OCI-LY1 (cell line): ENCODE measurements around the gene TVP23A.
A peak's percentile ranks its signal among the peaks of the same experiment; 100 is the strongest.

Experiments used
- H2AFZ ChIP-seq: fragments of 200-600 bp; sonication (generic), shearing (Covaris generic); 2 replicates; pipeline ENCODE4 v1.6.0; 2014; ENCODE audit warnings: antibody characterized with exemption, mild to moderate bottlenecking, low read length
- H3F3A ChIP-seq: fragments of 200-600 bp; sonication (generic), shearing (Covaris generic); 2 replicates; pipeline ENCODE4 v1.6.0; 2014; ENCODE audit warnings: mild to moderate bottlenecking, antibody characterized with exemption, low read length, moderate library complexity; ENCODE audit not compliant: insufficient read depth
- H3K27ac ChIP-seq: fragments of 200-600 bp; sonication (generic); 2 replicates; pipeline ENCODE4 v1.5.1; 2014; ENCODE audit warnings: low read length, mixed run types, mild to moderate bottlenecking, low read depth; ENCODE audit not compliant: poor library complexity, severe bottlenecking
- H3K27me3 ChIP-seq: fragments of 200-600 bp; sonication (generic); 2 replicates; pipeline ENCODE4 v1.6.0; 2014; ENCODE audit warnings: antibody characterized with exemption, mild to moderate bottlenecking, low read length, moderate library complexity; ENCODE audit not compliant: insufficient read depth
- H3K36me3 ChIP-seq: fragments of 200-600 bp; sonication (generic); 2 replicates; pipeline ENCODE4 v1.6.1; 2014; ENCODE audit warnings: mild to moderate bottlenecking, antibody characterized with exemption, low read length, moderate library complexity, mixed read lengths; ENCODE audit not compliant: insufficient read depth
- H3K4me1 ChIP-seq: fragments of 200-600 bp; sonication (generic); 2 replicates; pipeline ENCODE4 v1.5.1; 2014; ENCODE audit warnings: mild to moderate bottlenecking, low read length, moderate library complexity; ENCODE audit not compliant: insufficient read depth, severe bottlenecking
- H3K4me2 ChIP-seq: fragments of 200-600 bp; sonication (generic), shearing (Covaris generic); 2 replicates; pipeline ENCODE4 v1.6.1; 2014; ENCODE audit warnings: low read length
- H3K4me3 ChIP-seq: fragments of 200-600 bp; sonication (generic); 2 replicates; pipeline ENCODE4 v1.5.1; 2014; ENCODE audit warnings: low read length, low read depth, mild to moderate bottlenecking, mixed read lengths; ENCODE audit not compliant: poor library complexity, severe bottlenecking
- H3K79me2 ChIP-seq: fragments of 200-600 bp; shearing (Covaris generic); 2 replicates; pipeline ENCODE4 v1.6.1; 2016; ENCODE audit warnings: mixed run types, low read length, mixed read lengths; ENCODE audit not compliant: insufficient read depth
- H3K9ac ChIP-seq: fragments of 200-600 bp; sonication (generic), shearing (Covaris generic); 2 replicates; pipeline ENCODE4 v1.6.1; 2014; ENCODE audit warnings: mild to moderate bottlenecking, low read length, mixed read lengths
- H3K9me2 ChIP-seq: fragments of 200-600 bp; sonication (generic), shearing (Covaris generic); 2 replicates; pipeline ENCODE4 v1.6.1; 2014; ENCODE audit warnings: low read depth, mild to moderate bottlenecking, low read length, mixed read lengths
- H3K9me3 ChIP-seq: fragments of 200-600 bp; shearing (Covaris generic); 2 replicates; pipeline ENCODE4 v1.6.1; 2014; ENCODE audit warnings: low read length, mixed read lengths
- H4K20me1 ChIP-seq: fragments of 200-600 bp; sonication (generic), shearing (Covaris generic); 2 replicates; pipeline ENCODE4 v1.6.0; 2016; ENCODE audit warnings: mild to moderate bottlenecking, low read length; ENCODE audit not compliant: insufficient read depth
- CTCF ChIP-seq: fragments of 200-600 bp; sonication (generic), shearing (Covaris generic); IDR thresholded peaks from 2 replicates; pipeline ENCODE4 v1.5.1; 2017; ENCODE audit warnings: mild to moderate bottlenecking, antibody characterized with exemption, low read length, moderate library complexity, mixed read lengths
- EZH2 ChIP-seq: fragments of 200-600 bp; sonication (generic), shearing (Covaris generic); IDR thresholded peaks from 2 replicates; pipeline ENCODE4 v1.8.0; 2017; ENCODE audit warnings: borderline replicate concordance, mixed run types, mild to moderate bottlenecking, antibody characterized with exemption, low read length, moderate library complexity, mixed read lengths

TVP23A gene

DNA sequence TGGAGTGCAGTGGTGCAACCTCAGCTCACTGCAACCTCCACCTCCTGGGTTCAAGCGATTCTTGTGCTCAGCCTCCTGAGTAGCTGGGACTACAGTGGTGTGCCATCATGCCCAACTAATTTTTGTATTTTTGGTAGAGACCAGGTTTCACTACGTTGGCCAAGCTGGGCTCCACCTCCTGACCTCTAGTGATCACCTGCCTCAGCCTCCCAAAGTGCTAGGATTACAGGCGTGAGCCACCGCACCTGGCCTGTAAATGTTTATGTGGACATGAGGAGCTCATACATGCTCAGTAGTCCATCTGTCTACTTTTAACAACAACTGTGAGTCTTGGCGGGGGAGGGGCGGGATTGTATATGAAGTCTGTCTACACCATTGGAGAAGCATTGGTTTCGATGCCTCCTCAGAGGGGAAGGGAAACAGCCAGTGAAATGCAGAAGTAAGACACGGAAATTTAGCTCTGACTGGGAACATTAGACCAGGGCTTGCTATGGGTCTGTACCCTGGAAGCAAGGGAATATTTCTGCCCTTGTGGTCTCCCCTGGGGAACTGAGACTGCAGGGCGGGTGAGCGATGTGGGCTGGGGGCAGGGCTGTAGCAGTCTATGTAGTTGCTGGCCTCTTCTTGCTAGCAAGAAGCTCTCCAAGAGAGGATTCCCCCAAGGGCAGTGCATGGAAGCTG is 65.6 kb downstream of the TVP23A start:
- peaks cover 14% of the 10 kb centered on the region for H3K4me1 ChIP-seq
- TF ChIP-seq EZH2: no peak
- no peak for TF ChIP-seq CTCF
- no peaks in the 10 kb centered on the region for H3F3A ChIP-seq
- no peaks in the 10 kb centered on the region for H3K79me2 ChIP-seq
- no peaks in the 10 kb centered on the region for H3K9me2 ChIP-seq
- H3K27me3 ChIP-seq: no peaks in the 10 kb centered on the region
- H3K4me2 ChIP-seq: 0 out of 2 replicates have a peak overlapping the region, but pooled peaks have one; percentile 5
- no peak overlapping the region for H3K4me3 ChIP-seq
- H2AFZ ChIP-seq: no peak overlapping the region
- no peaks in the 10 kb centered on the region for H3K9me3 ChIP-seq
- H3K27ac ChIP-seq: no peak overlapping the region
- H3K9ac ChIP-seq: no peak overlapping the region
- no peaks in the 10 kb centered on the region for H4K20me1 ChIP-seq
- peaks cover 24% of the 10 kb centered on the region for H3K36me3 ChIP-seq

- no peak overlapping the region for H3K4me2 ChIP-seq
- H3F3A ChIP-seq: no peaks in the 10 kb centered on the region
- no peak overlapping the region for H2AFZ ChIP-seq
- no peak overlapping the region for H3K27ac ChIP-seq
- no peaks in the 10 kb centered on the region for H3K79me2 ChIP-seq
- H3K27me3 ChIP-seq: no peaks in the 10 kb centered on the region
- H4K20me1 ChIP-seq: no peaks in the 10 kb centered on the region
- H3K9ac ChIP-seq: no peak overlapping the region
- H3K4me3 ChIP-seq: no peak overlapping the region
- TF ChIP-seq CTCF (no peak), EZH2 (no peak)
- H3K4me1 ChIP-seq: peaks cover 14% of the 10 kb centered on the region
- H3K9me2 ChIP-seq: no peaks in the 10 kb centered on the region
- peaks cover 22% of the 10 kb centered on the region for H3K36me3 ChIP-seq
- no peaks in the 10 kb centered on the region for H3K9me3 ChIP-seq
These were observed 67.3 kb downstream of the TVP23A start for GRCh38 chr16:10751291-10751697.

- Histone ChIP-seq H3K9me3 (no peaks in the 10 kb centered on the region), H3K9ac (no peak overlapping the region), H3K79me2 (no peaks in the 10 kb centered on the region), H3K4me2 (no peak overlapping the region), H3K36me3 (peaks cover 22% of the 10 kb centered on the region), H3K9me2 (no peaks in the 10 kb centered on the region), H4K20me1 (no peaks in the 10 kb centered on the region), H3F3A (no peaks in the 10 kb centered on the region), H3K27ac (no peak overlapping the region), H3K4me1 (peaks cover 14% of the 10 kb centered on the region), H3K4me3 (no peak overlapping the region), H2AFZ (no peak overlapping the region), H3K27me3 (no peaks in the 10 kb centered on the region)
- no peak for TF ChIP-seq CTCF
- TF ChIP-seq EZH2: no peak
These were observed 67.8 kb downstream of the TVP23A start for GRCh38 chr16:10750793-10751192.
